Neural progenitor cell (in vitro differentiated cells): ENCODE measurements around the gene KITLG. TPM values are rescaled to one million over a fixed set of nuclear protein-coding genes. Genes with fewer than 3 reads are reported as not detected.

Source experiments
- DNase-seq: peaks from one replicate; pipeline ENCODE4 v3.0.0-alpha.2; 2016; ENCODE audit warnings: low spot score
- H2AFZ ChIP-seq: fragments of 200-600 bp; sonication (generic); replicated peaks from 2 replicates; pipeline ENCODE4 v1.6.1; 2016; ENCODE audit warnings: antibody characterized with exemption
- H3F3A ChIP-seq: fragments of 200-600 bp; sonication (generic); 2 replicates; pipeline ENCODE4 v1.6.1; 2016; ENCODE audit warnings: antibody characterized with exemption, low read depth
- H3K27ac ChIP-seq: fragments of 200-600 bp; sonication (generic); 2 replicates; pipeline ENCODE4 v1.5.1; 2016; ENCODE audit warnings: mild to moderate bottlenecking
- H3K27me3 ChIP-seq: fragments of 200-600 bp; sonication (generic); 2 replicates; pipeline ENCODE4 v1.6.1; 2016; ENCODE audit warnings: mild to moderate bottlenecking, moderate library complexity
- H3K36me3 ChIP-seq: fragments of 200-600 bp; sonication (generic); 2 replicates; pipeline ENCODE4 v1.5.1; 2016
- H3K4me1 ChIP-seq: fragments of 200-600 bp; sonication (generic); 2 replicates; pipeline ENCODE4 v1.6.1; 2016; ENCODE audit warnings: mixed run types
- H3K4me2 ChIP-seq: fragments of 200-600 bp; sonication (generic); 2 replicates; pipeline ENCODE4 v1.6.1; 2016
- H3K4me3 ChIP-seq: fragments of 200-600 bp; sonication (generic); 2 replicates; pipeline ENCODE4 v1.5.1; 2016
- H3K79me2 ChIP-seq: fragments of 200-600 bp; sonication (generic); 2 replicates; pipeline ENCODE4 v1.6.1; 2016; ENCODE audit warnings: low read depth
- H3K9ac ChIP-seq: fragments of 200-600 bp; sonication (generic); 2 replicates; pipeline ENCODE4 v1.6.1; 2016
- H3K9me3 ChIP-seq: fragments of 200-600 bp; sonication (generic); 2 replicates; pipeline ENCODE4 v1.5.1; 2016; ENCODE audit warnings: low read depth
- H4K20me1 ChIP-seq: fragments of 200-600 bp; sonication (generic); 2 replicates; pipeline ENCODE4 v1.6.1; 2016; ENCODE audit warnings: low read depth
- H3K27ac Mint-ChIP-seq: 3 replicates; pipeline ENCODE4 v1.8.0; 2021; ENCODE audit warnings: mixed read lengths
- H3K27me3 Mint-ChIP-seq: 2 replicates; pipeline ENCODE4 v1.8.0; 2022; ENCODE audit warnings: low read depth, mild to moderate bottlenecking, inconsistent platforms, moderate library complexity, mixed read lengths; ENCODE audit not compliant: insufficient read depth
- H3K36me3 Mint-ChIP-seq: 3 replicates; pipeline ENCODE4 v1.8.0; 2021; ENCODE audit warnings: mixed read lengths
- H3K4me1 Mint-ChIP-seq: 3 replicates; pipeline ENCODE4 v1.8.0; 2021; ENCODE audit warnings: mixed read lengths
- H3K4me3 Mint-ChIP-seq: 3 replicates; pipeline ENCODE4 v1.8.0; 2021; ENCODE audit warnings: mild to moderate bottlenecking, moderate library complexity, mixed read lengths
- H3K9me3 Mint-ChIP-seq: 3 replicates; pipeline ENCODE4 v1.8.0; 2020; ENCODE audit warnings: mixed read lengths
- EZH2 ChIP-seq: fragments of 200-600 bp; sonication (generic); IDR thresholded peaks from 2 replicates; pipeline ENCODE4 v1.6.1; 2017; ENCODE audit warnings: antibody characterized with exemption, mild to moderate bottlenecking, moderate library complexity
- EZH2phosphoT487 ChIP-seq: fragments of 200-600 bp; sonication (generic); IDR thresholded peaks from 2 replicates; pipeline ENCODE4 v1.6.1; 2017; ENCODE audit warnings: antibody characterized with exemption
- total RNA-seq: library from RNA; depleted of rRNA; stranded (reverse); fragments of >200 nt; gene quantifications from 2 replicates; pipeline ENCODE4 v1.2.3, GENCODE V29; 2015; ENCODE audit warnings: low replicate concordance
- TF ChIP-seq, protein P1 (sequence below): fragments of 200-600 bp; sonication (generic); IDR thresholded peaks from 2 replicates; pipeline ENCODE4 v1.5.1; 2017; ENCODE audit warnings: antibody characterized with exemption, mild to moderate bottlenecking

KITLG gene
- total RNA-seq, 1 donor from 2014 or later, result 1.0 TPM

GRCh38 chr12:88472775-88473174 lies 107.5 kb downstream of the KITLG start:
- H3K9me3 ChIP-seq, result no peaks in the 10 kb centered on the region
- no peak for DNase-seq

DNA sequence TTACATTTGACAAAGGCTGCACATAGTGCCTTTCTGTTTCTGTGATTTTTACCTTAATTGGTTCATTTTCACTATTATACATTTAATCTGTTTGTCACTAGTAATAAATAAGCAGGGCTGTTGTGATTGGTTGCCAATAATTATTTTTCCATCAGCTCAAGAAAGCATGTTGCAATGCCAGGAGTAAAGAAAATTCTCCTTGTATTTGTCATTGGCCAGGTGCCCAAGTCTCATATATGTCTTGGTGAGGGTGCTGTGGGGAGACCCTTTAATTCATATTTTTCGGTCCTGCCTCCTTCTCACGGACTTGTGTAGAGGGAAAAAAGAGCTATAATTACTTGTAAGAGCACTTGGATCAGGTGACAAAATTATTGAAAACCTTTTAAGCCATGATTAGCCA lies 108.0 kb downstream of the KITLG start:
- H3K36me3 Mint-ChIP-seq, result peaks cover 5% of the 10 kb centered on the region
- peaks cover 26% of the 10 kb centered on the region for H3K4me1 Mint-ChIP-seq
- H4K20me1 ChIP-seq, result no peaks in the 10 kb centered on the region
- no peak overlapping the region for H3K27ac Mint-ChIP-seq
- DNase-seq, result no peak
- no peaks in the 10 kb centered on the region for H3K27me3 ChIP-seq
- no peak overlapping the region for H3K9ac ChIP-seq
- H3K4me1 ChIP-seq, result peaks cover 33% of the 10 kb centered on the region
- peak overlapping the region; percentile 86 for H3K27ac ChIP-seq
- H3K79me2 ChIP-seq, result no peaks in the 10 kb centered on the region
- H3K4me2 ChIP-seq, result peak overlapping the region; percentile 60
- H3K9me3 ChIP-seq, result no peaks in the 10 kb centered on the region
- H3K27me3 Mint-ChIP-seq, result no peaks in the 10 kb centered on the region
- TF ChIP-seq EZH2 (no peak), EZH2phosphoT487 (no peak)
- TF ChIP-seq, protein P1, sequence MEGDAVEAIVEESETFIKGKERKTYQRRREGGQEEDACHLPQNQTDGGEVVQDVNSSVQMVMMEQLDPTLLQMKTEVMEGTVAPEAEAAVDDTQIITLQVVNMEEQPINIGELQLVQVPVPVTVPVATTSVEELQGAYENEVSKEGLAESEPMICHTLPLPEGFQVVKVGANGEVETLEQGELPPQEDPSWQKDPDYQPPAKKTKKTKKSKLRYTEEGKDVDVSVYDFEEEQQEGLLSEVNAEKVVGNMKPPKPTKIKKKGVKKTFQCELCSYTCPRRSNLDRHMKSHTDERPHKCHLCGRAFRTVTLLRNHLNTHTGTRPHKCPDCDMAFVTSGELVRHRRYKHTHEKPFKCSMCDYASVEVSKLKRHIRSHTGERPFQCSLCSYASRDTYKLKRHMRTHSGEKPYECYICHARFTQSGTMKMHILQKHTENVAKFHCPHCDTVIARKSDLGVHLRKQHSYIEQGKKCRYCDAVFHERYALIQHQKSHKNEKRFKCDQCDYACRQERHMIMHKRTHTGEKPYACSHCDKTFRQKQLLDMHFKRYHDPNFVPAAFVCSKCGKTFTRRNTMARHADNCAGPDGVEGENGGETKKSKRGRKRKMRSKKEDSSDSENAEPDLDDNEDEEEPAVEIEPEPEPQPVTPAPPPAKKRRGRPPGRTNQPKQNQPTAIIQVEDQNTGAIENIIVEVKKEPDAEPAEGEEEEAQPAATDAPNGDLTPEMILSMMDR, result no peak
- peaks cover 29% of the 10 kb centered on the region for H3K9me3 Mint-ChIP-seq
- H3F3A ChIP-seq, result peaks cover 17% of the 10 kb centered on the region
- H3K4me3 Mint-ChIP-seq, result no peak overlapping the region
- no peak overlapping the region for H2AFZ ChIP-seq
- no peaks in the 10 kb centered on the region for H3K36me3 ChIP-seq
- H3K4me3 ChIP-seq, result no peak overlapping the region

More at GRCh38 chr12:88472775-88473174, 107.5 kb downstream of the KITLG start:
- Histone ChIP-seq H3K4me2 (peak overlapping the region; percentile 60), H3K27ac (no peak overlapping the region), H3K36me3 (no peaks in the 10 kb centered on the region), H3K9ac (no peak overlapping the region), H3K79me2 (no peaks in the 10 kb centered on the region), H3F3A (peaks cover 17% of the 10 kb centered on the region), H3K4me1 (peaks cover 33% of the 10 kb centered on the region), H3K27me3 (no peaks in the 10 kb centered on the region), H2AFZ (no peak overlapping the region), H3K4me3 (no peak overlapping the region), H4K20me1 (no peaks in the 10 kb centered on the region)
- Mint-ChIP-seq H3K36me3 (peaks cover 5% of the 10 kb centered on the region), H3K4me1 (peaks cover 26% of the 10 kb centered on the region), H3K27ac (no peak overlapping the region), H3K9me3 (peaks cover 30% of the 10 kb centered on the region), H3K4me3 (no peak overlapping the region), H3K27me3 (peaks cover under 1% of the 10 kb centered on the region)
- no peak for TF ChIP-seq EZH2phosphoT487

DNA sequence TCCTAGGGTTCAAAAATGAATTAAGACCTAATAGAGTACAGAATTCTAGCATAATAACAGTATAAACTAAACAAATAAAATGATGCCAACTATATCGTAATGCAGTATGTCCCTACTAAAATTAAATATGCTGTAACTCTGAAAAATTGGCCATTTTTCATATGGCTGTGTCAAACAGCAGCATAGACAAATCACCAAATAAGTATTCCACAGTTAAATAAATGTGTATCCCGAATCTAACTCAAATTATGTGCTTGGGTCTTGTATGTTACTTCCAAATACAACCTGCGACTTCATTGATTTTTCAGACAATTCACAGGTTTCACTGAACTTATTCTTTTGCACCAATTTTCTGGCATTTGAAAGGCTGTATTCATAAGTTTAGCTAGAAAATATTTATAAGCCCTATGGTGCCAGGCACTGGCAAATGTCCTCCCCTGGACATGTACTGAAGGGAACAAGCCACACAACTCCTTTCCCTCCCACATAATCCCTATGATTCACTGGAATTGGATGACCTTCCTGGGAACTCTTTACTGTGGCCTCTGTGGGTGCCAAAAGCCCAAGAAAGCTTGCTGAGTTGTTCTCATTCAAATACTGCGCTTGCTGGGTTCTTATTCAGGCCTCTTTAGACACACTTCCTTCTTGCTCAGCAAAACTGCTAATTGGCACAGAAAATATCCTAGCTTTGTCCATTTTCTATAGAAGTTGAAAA lies 108.8 kb downstream of the KITLG start:
- Histone ChIP-seq H3K27ac (peak overlapping the region; percentile 86), H3K4me3 (no peak overlapping the region), H3K4me1 (peaks cover 33% of the 10 kb centered on the region), H2AFZ (no peak overlapping the region), H4K20me1 (no peaks in the 10 kb centered on the region), H3K27me3 (no peaks in the 10 kb centered on the region), H3F3A (peaks cover 17% of the 10 kb centered on the region), H3K79me2 (no peaks in the 10 kb centered on the region), H3K4me2 (peak overlapping the region; percentile 60), H3K9ac (no peak overlapping the region), H3K9me3 (no peaks in the 10 kb centered on the region), H3K36me3 (no peaks in the 10 kb centered on the region)
- H3K4me1 Mint-ChIP-seq, result peaks cover 26% of the 10 kb centered on the region
- no peak overlapping the region for H3K27ac Mint-ChIP-seq
- no peaks in the 10 kb centered on the region for H3K27me3 Mint-ChIP-seq
- H3K9me3 Mint-ChIP-seq, result peaks cover 29% of the 10 kb centered on the region
- H3K36me3 Mint-ChIP-seq, result peaks cover 7% of the 10 kb centered on the region
- DNase-seq, result peak; percentile 77
- H3K4me3 Mint-ChIP-seq, result no peak overlapping the region
- TF ChIP-seq EZH2, result no peak
- TF ChIP-seq, protein P1, result no peak

DNA sequence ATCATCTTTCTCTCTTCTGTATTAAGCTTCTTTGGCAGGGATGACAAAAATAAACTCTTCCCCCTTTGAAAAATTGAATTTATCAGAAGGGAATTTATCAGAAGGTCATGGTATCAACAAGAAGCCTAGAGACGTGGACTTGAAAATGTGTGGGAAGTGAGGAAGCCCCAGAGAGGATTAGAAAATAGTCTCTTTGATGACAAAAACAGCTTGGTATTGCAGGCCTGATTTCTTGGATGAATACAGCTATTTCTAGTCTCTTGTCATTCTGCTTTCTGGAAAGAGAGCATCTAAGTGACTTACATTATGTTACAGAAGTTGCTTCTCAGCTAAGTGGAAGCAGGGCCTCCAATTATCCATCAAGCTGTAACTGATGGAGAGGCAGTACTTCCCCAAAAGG lies 111.1 kb downstream of the KITLG start:
- H2AFZ ChIP-seq, result no peak overlapping the region
- TF ChIP-seq EZH2 (no peak), EZH2phosphoT487 (no peak)
- TF ChIP-seq, protein P1, result no peak
- peaks cover 26% of the 10 kb centered on the region for H3K4me1 Mint-ChIP-seq

More for the DNA sequence above, 111.1 kb downstream of the KITLG start:
- Histone ChIP-seq H3K4me1 (peaks cover 33% of the 10 kb centered on the region), H3K27me3 (no peaks in the 10 kb centered on the region), H3K27ac (no peak overlapping the region), H3K4me3 (no peak overlapping the region), H3K36me3 (no peaks in the 10 kb centered on the region), H3F3A (peaks cover 17% of the 10 kb centered on the region), H3K4me2 (no peak overlapping the region), H3K9me3 (no peaks in the 10 kb centered on the region), H4K20me1 (no peaks in the 10 kb centered on the region), H3K9ac (no peak overlapping the region), H3K79me2 (no peaks in the 10 kb centered on the region)
- H3K27ac Mint-ChIP-seq, result no peak overlapping the region
- H3K27me3 Mint-ChIP-seq, result no peaks in the 10 kb centered on the region
- H3K4me3 Mint-ChIP-seq, result no peak overlapping the region
- DNase-seq, result no peak
- peaks cover 6% of the 10 kb centered on the region for H3K36me3 Mint-ChIP-seq
- peaks cover 36% of the 10 kb centered on the region for H3K9me3 Mint-ChIP-seq
